Panc1 (cell line): ENCODE measurements around the gene GATB. TPM values are rescaled to one million over a fixed set of nuclear protein-coding genes. Genes with fewer than 3 reads are reported as not detected.

Experiments
- ATAC-seq: fragments of 200-7000 bp; cut with Tn5 transposase; 2 replicates; pipeline ENCODE4 v1.9.1; 2020; ENCODE audit warnings: mild to moderate bottlenecking, moderate library complexity
- BruUV-seq: library from RNA; stranded (reverse); fragments of 400-500 nt; replicated peaks from 2 replicates; lab custom pipeline; 2021; lab: Mats Ljungman, UMichigan
- CTCF ChIA-PET: fragments of 300-600 bp; sonication (Branson Sonifier 250); formaldehyde crosslinking; loops from one replicate; lab custom pipeline; 2022; ENCODE audit warnings: antibody characterized with exemption; lab: Charles Lee
- POLR2A ChIA-PET: fragments of 300-600 bp; sonication (Branson Sonifier 250); formaldehyde crosslinking; loops from one replicate; lab custom pipeline; 2022; ENCODE audit warnings: antibody characterized with exemption; lab: Charles Lee
- DNase-seq: peaks from one replicate; pipeline ENCODE4 v3.0.0-alpha.2; 2010; ENCODE audit warnings: low read depth, low spot score
- H3K27ac ChIP-seq: 2 replicates; pipeline ENCODE4 v1.5.1; 2011; ENCODE audit warnings: mild to moderate bottlenecking, low read length, inconsistent platforms
- H3K27me3 ChIP-seq: fragments of 200-500 bp; sonication (Bioruptor generic); 2 replicates; pipeline ENCODE4 v1.6.0; 2014; ENCODE audit warnings: low read length, inconsistent platforms; ENCODE audit not compliant: control insufficient read depth, insufficient read depth
- H3K36me3 ChIP-seq: fragments of 200-500 bp; sonication (Bioruptor generic); 2 replicates; pipeline ENCODE4 v1.5.1; 2014; ENCODE audit warnings: inconsistent platforms, mild to moderate bottlenecking, low read length, moderate library complexity; ENCODE audit not compliant: control insufficient read depth, insufficient read depth
- H3K4me1 ChIP-seq: 2 replicates; pipeline ENCODE4 v1.5.1; 2011; ENCODE audit warnings: inconsistent platforms, mild to moderate bottlenecking, low read length, moderate library complexity; ENCODE audit not compliant: control insufficient read depth, insufficient read depth
- H3K4me3 ChIP-seq, 2 experiments: 2 replicates each; pipeline ENCODE4 v1.5.1; 2011 to 2012; ENCODE audit warnings: low read depth in 2 of 2, low read length in 2 of 2, mild to moderate bottlenecking in 2 of 2, inconsistent platforms in 1 of 2, moderate library complexity in 1 of 2
- H3K9me3 ChIP-seq: fragments of 200-500 bp; sonication (Bioruptor generic); 2 replicates; pipeline ENCODE4 v1.5.1; 2014; ENCODE audit warnings: low read depth, mild to moderate bottlenecking, inconsistent platforms, low read length, moderate library complexity; ENCODE audit not compliant: control insufficient read depth, insufficient read depth
- POLR2AphosphoS5 ChIP-seq: IDR thresholded peaks from 2 replicates; pipeline ENCODE4 v1.6.1; 2012; ENCODE audit warnings: mild to moderate bottlenecking, low read depth, low read length, moderate library complexity
- SIN3A ChIP-seq: IDR thresholded peaks from 2 replicates; pipeline ENCODE4 v1.6.1; 2012; ENCODE audit warnings: low read depth, mild to moderate bottlenecking, low read length, moderate library complexity, borderline replicate concordance; ENCODE audit not compliant: insufficient read depth
- TCF7L2 ChIP-seq: IDR thresholded peaks from 2 replicates; pipeline ENCODE4 v1.6.1; 2011; ENCODE audit warnings: mild to moderate bottlenecking, low read depth, low read length, inconsistent platforms
- in situ Hi-C: cut with HindIII; loops from 2 replicates; pipeline ENCODE4 v1.10.0; 2016; ENCODE audit warnings: low sequenced_read_pairs, low pct_unique_long_range_greater_than_20kb
- intact Hi-C: fragments of 100-400 bp; cut with micrococcal nuclease; formaldehyde crosslinking; loops from one replicate; pipeline ENCODE4 v1.10.0; 2022; ENCODE audit not compliant: unreplicated experiment
- total RNA-seq: library from RNA; stranded (reverse); gene quantifications from one replicate; pipeline ENCODE4 v1.2.1, GENCODE V29; 2021; ENCODE audit not compliant: unreplicated experiment
- TF ChIP-seq, protein P1 (sequence below): fragments of 450-650 bp; IDR thresholded peaks from 2 replicates; pipeline ENCODE4 v1.5.1; 2017; ENCODE audit warnings: mild to moderate bottlenecking
- TF ChIP-seq, protein P2 (sequence below), 2 experiments: IDR thresholded peaks; 2 replicates each; pipeline ENCODE4 v1.6.1; 2011 to 2012; ENCODE audit warnings: low read depth in 2 of 2, control low read depth in 1 of 2, low read length in 1 of 2, mild to moderate bottlenecking in 1 of 2, moderate library complexity in 1 of 2; ENCODE audit not compliant: insufficient read depth in 1 of 2

GATB gene
- total RNA-seq, 1 experiment from 2014 or later: 9.7 TPM

DNA sequence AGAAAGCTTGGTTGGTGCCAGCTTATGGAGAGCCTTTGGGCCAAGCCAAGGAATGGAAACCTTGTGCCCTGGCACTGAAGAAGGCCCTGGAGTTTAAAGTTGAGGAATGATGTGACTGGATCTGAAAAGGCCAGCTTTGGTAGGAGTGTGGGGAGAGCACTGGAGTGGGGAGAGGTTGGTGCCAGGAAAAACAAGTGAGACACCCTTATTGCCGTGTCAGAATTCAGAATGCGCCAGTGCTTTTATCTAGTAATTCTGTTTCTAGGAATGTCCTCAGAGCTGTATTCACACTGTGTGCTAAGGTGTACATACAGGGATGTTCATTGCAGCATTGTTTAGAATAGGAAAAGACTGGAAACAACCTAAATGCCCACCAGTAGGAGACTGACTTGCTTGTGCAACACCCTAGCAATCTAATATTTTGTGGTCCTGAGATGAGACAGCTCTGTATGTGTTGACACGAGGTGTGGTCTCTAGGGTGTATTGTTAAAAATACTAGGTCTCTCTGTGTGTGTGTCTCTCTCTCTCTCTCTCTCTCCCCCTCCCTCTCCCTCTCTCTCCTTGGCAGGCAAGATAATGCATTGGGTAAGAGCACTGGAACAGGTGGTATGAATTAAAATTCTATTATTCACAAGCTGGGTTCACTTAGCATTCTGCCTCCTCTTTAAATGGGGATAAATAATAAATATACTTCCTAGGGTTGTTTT, 107.8 kb downstream of the GATB start:
- Histone ChIP-seq H3K4me3 (no peak overlapping the region), H3K36me3 (no peaks in the 10 kb centered on the region), H3K27me3 (no peaks in the 10 kb centered on the region; the same call in 1 of the 2 replicates), H3K9me3 (no peaks in the 10 kb centered on the region), H3K4me1 (no peaks in the 10 kb centered on the region), H3K27ac (no peak overlapping the region)
- intact Hi-C loops (no loop called here), in situ Hi-C loops (no loop called here)
- ChIA-PET CTCF (no interaction called here), POLR2A (no interaction called here)
- no peak for ATAC-seq
- no peak for DNase-seq
- TF ChIP-seq SIN3A: no peak
- TF ChIP-seq, protein P1, sequence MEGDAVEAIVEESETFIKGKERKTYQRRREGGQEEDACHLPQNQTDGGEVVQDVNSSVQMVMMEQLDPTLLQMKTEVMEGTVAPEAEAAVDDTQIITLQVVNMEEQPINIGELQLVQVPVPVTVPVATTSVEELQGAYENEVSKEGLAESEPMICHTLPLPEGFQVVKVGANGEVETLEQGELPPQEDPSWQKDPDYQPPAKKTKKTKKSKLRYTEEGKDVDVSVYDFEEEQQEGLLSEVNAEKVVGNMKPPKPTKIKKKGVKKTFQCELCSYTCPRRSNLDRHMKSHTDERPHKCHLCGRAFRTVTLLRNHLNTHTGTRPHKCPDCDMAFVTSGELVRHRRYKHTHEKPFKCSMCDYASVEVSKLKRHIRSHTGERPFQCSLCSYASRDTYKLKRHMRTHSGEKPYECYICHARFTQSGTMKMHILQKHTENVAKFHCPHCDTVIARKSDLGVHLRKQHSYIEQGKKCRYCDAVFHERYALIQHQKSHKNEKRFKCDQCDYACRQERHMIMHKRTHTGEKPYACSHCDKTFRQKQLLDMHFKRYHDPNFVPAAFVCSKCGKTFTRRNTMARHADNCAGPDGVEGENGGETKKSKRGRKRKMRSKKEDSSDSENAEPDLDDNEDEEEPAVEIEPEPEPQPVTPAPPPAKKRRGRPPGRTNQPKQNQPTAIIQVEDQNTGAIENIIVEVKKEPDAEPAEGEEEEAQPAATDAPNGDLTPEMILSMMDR: no peak
- no peak for TF ChIP-seq POLR2AphosphoS5
- TF ChIP-seq, protein P2, sequence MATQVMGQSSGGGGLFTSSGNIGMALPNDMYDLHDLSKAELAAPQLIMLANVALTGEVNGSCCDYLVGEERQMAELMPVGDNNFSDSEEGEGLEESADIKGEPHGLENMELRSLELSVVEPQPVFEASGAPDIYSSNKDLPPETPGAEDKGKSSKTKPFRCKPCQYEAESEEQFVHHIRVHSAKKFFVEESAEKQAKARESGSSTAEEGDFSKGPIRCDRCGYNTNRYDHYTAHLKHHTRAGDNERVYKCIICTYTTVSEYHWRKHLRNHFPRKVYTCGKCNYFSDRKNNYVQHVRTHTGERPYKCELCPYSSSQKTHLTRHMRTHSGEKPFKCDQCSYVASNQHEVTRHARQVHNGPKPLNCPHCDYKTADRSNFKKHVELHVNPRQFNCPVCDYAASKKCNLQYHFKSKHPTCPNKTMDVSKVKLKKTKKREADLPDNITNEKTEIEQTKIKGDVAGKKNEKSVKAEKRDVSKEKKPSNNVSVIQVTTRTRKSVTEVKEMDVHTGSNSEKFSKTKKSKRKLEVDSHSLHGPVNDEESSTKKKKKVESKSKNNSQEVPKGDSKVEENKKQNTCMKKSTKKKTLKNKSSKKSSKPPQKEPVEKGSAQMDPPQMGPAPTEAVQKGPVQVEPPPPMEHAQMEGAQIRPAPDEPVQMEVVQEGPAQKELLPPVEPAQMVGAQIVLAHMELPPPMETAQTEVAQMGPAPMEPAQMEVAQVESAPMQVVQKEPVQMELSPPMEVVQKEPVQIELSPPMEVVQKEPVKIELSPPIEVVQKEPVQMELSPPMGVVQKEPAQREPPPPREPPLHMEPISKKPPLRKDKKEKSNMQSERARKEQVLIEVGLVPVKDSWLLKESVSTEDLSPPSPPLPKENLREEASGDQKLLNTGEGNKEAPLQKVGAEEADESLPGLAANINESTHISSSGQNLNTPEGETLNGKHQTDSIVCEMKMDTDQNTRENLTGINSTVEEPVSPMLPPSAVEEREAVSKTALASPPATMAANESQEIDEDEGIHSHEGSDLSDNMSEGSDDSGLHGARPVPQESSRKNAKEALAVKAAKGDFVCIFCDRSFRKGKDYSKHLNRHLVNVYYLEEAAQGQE (IDR thresholded peaks at IDR 0.05; ENCODE audit: insufficient read depth in 1 of 2, low read depth in 2 of 2, low read length in 1 of 2): no peak
- no peak for TF ChIP-seq TCF7L2
- BruUV-seq: no TSS peak

DNA sequence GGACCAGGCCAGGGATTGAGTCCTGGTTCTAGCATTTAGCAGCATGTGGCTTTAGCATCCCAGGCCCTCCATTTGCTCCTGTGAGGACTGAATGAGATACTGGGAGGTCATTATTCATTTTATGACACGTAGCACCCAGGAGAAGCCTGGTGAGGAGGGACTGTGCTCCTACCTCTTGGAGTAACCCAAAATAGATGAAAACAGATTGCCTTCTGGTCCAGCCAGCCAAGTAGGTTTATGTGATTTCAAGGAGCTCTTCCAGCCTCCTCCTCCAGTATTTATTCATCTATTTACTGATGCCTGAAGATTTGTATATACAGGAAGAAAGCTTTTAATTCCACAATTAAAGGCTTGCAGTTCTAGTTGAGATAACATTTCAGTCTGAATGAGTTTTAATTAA, 109.3 kb downstream of the GATB start:
- no peaks in the 10 kb centered on the region; the same call in 1 of the 2 replicates for H3K27me3 ChIP-seq
- no peaks in the 10 kb centered on the region for H3K9me3 ChIP-seq
- in situ Hi-C loops (no loop called here), intact Hi-C loops (no loop called here)
- CTCF ChIA-PET: interaction anchor here (0.7 kb wide), 1 partner anchor 67 kb away, joined by 3 read pairs; no protein-coding TSS in a partner anchor
- no TSS peak for BruUV-seq
- POLR2A ChIA-PET: no interaction called here
- H3K4me3 ChIP-seq: no peak overlapping the region
- no peaks in the 10 kb centered on the region for H3K36me3 ChIP-seq
- no peak for DNase-seq
- no peak for ATAC-seq
- no peaks in the 10 kb centered on the region for H3K4me1 ChIP-seq
- no peak overlapping the region for H3K27ac ChIP-seq
- TF ChIP-seq TCF7L2 (no peak), POLR2AphosphoS5 (no peak), SIN3A (no peak)
- TF ChIP-seq, protein P1: no peak
- TF ChIP-seq, protein P2 (IDR thresholded peaks at IDR 0.05; ENCODE audit: insufficient read depth in 1 of 2, low read depth in 2 of 2, low read length in 1 of 2): no peak
